Prostate gland (tissue), 2 donors: ENCODE data around the gene OAS2.

Experiments
- POLR2A ChIP-seq: fragments of 450-650 bp; IDR thresholded peaks from one replicate; pipeline ENCODE4 v1.6.1; 2016; ENCODE audit warnings: antibody characterized with exemption, mild to moderate bottlenecking
- TF ChIP-seq, protein P1 (sequence below), 4 experiments: fragments of 200-600 bp in 2 of 4; fragments of 450-650 bp in 2 of 4; sonication (generic) in 2 of 4; IDR thresholded peaks; 1 replicate in 3 of 4; 2 replicates in 1 of 4; pipeline ENCODE4 v1.5.1; 2016 to 2019; ENCODE audit warnings: antibody characterized with exemption in 4 of 4, mild to moderate bottlenecking in 2 of 4, moderate library complexity in 2 of 4

DNA sequence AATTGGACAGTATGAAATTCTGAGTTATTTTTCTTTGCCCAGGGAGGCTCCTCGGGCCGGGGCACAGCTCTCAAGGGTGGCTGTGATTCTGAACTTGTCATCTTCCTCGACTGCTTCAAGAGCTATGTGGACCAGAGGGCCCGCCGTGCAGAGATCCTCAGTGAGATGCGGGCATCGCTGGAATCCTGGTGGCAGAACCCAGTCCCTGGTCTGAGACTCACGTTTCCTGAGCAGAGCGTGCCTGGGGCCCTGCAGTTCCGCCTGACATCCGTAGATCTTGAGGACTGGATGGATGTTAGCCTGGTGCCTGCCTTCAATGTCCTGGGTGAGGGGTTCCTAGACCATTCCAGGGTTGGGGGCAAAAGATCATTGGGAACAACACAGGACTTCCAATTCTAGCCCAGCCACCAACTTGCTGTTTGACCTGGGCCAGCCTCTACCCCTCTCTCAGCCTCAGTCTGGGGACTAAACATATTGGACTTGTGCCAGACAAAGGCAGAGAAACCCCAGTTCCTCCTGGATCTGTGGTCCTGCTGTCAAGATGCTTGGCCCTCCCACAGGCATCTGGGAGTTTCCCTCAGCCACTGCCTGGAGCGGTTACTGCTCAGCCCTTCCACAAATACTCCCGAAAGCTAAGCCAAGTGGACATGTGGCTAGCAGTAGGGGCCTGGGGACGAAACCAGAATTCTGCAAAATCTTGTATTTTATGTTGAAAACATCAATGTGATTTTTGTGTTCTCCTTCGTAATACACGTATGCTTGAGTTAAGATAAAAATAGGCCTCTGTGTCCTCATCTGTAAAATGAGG is 36.6 kb upstream of the OAS2 start:
- TF ChIP-seq, protein P1, sequence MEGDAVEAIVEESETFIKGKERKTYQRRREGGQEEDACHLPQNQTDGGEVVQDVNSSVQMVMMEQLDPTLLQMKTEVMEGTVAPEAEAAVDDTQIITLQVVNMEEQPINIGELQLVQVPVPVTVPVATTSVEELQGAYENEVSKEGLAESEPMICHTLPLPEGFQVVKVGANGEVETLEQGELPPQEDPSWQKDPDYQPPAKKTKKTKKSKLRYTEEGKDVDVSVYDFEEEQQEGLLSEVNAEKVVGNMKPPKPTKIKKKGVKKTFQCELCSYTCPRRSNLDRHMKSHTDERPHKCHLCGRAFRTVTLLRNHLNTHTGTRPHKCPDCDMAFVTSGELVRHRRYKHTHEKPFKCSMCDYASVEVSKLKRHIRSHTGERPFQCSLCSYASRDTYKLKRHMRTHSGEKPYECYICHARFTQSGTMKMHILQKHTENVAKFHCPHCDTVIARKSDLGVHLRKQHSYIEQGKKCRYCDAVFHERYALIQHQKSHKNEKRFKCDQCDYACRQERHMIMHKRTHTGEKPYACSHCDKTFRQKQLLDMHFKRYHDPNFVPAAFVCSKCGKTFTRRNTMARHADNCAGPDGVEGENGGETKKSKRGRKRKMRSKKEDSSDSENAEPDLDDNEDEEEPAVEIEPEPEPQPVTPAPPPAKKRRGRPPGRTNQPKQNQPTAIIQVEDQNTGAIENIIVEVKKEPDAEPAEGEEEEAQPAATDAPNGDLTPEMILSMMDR (IDR thresholded peaks at IDR 0.05), result no peak
- TF ChIP-seq POLR2A, result no peak
